ENCODE results near the gene RASA3.
"Not testable (repeated sequence)": the region's sequence is repeated elsewhere in the genome, so short reads cannot be mapped to it uniquely, and the experiment has no call there.

RASA3 gene

DNA sequence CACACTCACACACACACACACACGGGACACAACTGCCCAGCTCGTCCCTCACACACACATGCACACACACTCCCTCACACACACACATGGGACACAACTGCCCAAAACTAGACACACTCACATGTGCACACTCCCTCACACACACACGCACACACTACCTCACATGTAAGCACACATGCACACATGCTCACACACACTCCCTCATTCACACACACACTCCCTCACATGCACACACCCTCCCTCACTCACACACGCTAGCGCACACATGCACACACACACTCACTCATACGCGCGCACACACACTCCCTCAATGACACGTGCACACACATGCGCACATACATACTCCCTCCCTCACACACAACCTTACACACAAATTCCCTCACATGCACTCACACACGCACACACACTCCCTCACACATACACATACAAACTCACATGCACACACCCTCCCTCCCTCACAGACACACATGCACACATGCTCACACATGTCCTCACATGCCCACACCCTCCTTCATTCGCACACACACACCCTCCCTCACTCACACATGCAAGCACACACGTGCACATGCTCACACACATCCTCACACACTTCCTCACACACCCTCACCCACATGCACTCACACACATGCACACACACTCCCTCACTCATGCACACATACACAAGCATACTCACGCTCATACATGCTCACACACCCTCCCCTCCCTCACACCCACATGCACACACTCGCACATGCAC, 9.0 kb upstream of the RASA3 start:
- no peaks in the 10 kb centered on the region for H3K9me3 Mint-ChIP-seq
- no peak for DNase-seq
- H3K27me3 Mint-ChIP-seq: no peaks in the 10 kb centered on the region
- CTCF ChIA-PET: interaction anchor here (2.0 kb wide), 1 partner anchor 31 kb away, joined by 8 read pairs; no protein-coding TSS in a partner anchor
- H3K4me3 Mint-ChIP-seq: no peak overlapping the region
- H3K36me3 Mint-ChIP-seq: peaks cover 12% of the 10 kb centered on the region
- peaks cover 11% of the 10 kb centered on the region for H3K4me1 Mint-ChIP-seq
- H3K27ac Mint-ChIP-seq: no peak overlapping the region

DNA sequence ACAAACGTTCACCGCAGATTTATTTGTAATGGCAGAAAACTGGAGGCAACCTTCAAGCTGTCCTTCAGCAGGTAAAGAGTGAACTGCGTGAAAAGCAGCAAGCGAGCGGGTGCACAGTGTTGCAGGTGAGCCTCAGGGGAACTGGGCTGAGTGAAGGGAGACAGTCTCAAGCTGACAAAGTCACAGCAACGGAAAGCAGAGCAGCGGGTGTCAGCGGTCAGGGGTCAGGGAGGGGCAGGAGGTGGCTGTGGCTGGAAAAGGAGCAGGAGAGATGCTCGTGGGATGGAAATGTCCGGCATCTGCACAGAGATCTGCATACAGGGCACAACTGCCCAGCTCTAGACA, 8.5 kb upstream of the RASA3 start:
- Mint-ChIP-seq H3K4me3 (no peak overlapping the region), H3K36me3 (peaks cover 8% of the 10 kb centered on the region), H3K27me3 (peaks cover 3% of the 10 kb centered on the region), H3K27ac (no peak overlapping the region), H3K9me3 (no peaks in the 10 kb centered on the region), H3K4me1 (peaks cover 13% of the 10 kb centered on the region)
- CTCF ChIA-PET: interaction anchor here (1.3 kb wide), 1 partner anchor 85 kb away, joined by 4 read pairs; no protein-coding TSS in a partner anchor
- peak; percentile 71 for DNase-seq

DNA sequence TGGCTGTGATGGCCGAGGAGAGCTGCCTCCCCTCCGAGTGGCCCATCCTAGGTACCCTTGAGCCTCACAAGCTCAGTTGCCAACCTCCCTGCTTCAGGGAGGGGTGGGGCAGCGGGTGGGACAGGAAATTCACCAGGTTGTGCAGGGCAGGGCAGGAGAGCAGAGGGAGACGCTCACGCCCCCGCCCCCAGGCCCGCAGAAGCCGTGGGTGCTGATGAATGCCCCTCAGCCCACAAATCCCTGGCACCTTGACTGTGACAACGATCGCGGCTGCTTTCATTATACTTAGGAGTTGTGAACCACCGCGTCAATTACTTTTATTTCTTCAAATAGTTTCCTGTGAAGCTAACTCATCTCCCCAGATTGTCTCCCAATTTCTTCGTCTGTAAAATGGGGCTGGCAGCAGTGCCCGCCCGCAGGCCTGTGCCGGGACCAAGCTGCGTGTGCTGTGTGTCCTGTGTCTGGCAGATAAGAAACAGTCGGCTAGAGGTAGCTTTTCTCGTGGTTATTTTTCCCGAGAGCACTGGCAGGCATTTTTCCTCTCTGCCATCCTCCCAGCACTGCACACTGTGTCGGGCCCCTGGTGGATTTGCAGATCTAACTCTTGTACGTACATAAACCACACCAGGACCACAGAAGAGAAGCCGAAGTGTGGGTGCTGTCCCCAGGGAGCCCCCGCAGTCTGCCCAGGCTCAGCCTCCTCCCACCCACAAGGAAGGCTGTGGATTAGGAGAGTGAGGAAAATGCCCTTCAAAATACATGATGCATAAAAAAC, 7.9 kb upstream of the RASA3 start:
- peak; percentile 66 for DNase-seq
- peaks cover 14% of the 10 kb centered on the region for H3K4me1 Mint-ChIP-seq
- H3K9me3 Mint-ChIP-seq: no peaks in the 10 kb centered on the region
- CTCF ChIA-PET: interaction anchor here (1.3 kb wide), 1 partner anchor 86 kb away, joined by 4 read pairs; no protein-coding TSS in a partner anchor
- H3K27me3 Mint-ChIP-seq: peaks cover 8% of the 10 kb centered on the region
- no peak overlapping the region for H3K27ac Mint-ChIP-seq
- peaks cover 8% of the 10 kb centered on the region for H3K36me3 Mint-ChIP-seq
- H3K4me3 Mint-ChIP-seq: no peak overlapping the region

DNA sequence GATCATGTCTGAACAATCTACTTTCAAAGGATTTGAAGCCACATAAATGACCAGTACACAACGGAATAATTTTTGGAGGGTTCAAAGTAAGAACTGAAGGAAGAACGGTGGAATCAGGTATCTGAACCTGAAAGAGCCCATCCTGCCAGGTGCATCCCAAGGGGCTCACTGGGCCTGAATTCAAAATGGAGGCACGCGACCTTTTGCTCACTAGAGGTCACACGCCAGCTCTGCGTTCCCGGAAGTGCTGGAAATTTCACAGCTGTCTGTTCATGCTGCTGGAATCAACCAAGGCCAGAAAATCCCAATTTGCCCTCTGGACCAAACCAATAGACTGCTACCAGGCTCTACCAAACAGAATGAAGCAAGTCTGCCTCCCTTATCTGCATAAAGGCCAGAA, 4.2 kb upstream of the RASA3 start:
- no peak for DNase-seq
- Mint-ChIP-seq H3K4me1 (peaks cover 33% of the 10 kb centered on the region), H3K27ac (no peak overlapping the region), H3K9me3 (no peaks in the 10 kb centered on the region), H3K36me3 (peaks cover 10% of the 10 kb centered on the region), H3K27me3 (peaks cover 17% of the 10 kb centered on the region), H3K4me3 (no peak overlapping the region)
- CTCF ChIA-PET: interaction anchor here (1.9 kb wide), 1 partner anchor 26 kb away, joined by 4 read pairs; no protein-coding TSS in a partner anchor

DNA sequence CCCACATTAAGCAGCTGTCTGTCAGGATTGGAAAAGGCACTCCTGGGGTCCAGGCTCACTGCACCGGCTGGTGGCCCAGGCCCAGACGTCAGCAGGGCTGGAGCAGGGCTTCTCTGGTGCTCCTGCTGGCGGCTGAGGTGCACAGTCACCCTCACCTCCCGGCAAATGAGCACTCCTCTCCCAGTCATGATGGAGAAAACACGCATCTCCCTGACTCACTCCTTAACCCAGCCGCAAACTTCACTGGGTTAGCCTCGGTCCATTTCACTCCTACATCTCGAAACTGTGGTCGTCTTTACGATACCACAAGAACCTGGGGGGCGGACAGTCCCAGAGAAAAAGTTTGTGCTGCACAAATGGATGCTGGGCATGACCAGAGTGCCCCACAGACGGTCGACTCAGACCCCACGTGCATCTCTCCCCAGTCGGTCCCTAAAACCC, 3.3 kb upstream of the RASA3 start:
- DNase-seq: no peak
- Mint-ChIP-seq H3K36me3 (peaks cover 19% of the 10 kb centered on the region), H3K4me3 (no peak overlapping the region), H3K27me3 (peaks cover 22% of the 10 kb centered on the region), H3K9me3 (no peaks in the 10 kb centered on the region), H3K27ac (peak overlapping the region; percentile 58), H3K4me1 (peaks cover 39% of the 10 kb centered on the region)
- CTCF ChIA-PET: interaction anchor here (0.9 to 1.9 kb wide), 2 partner anchors 10 to 26 kb away, joined by 4 read pairs; no protein-coding TSS in a partner anchor

GRCh38 chr13:114134944-114135610, 2.7 kb upstream of the RASA3 start:
- no peaks in the 10 kb centered on the region for H3K9me3 Mint-ChIP-seq
- peak overlapping the region; percentile 71 for H3K27ac Mint-ChIP-seq
- H3K4me3 Mint-ChIP-seq: no peak overlapping the region
- CTCF ChIA-PET: interaction anchor here (0.9 to 1.9 kb wide), 3 partner anchors 10 to 27 kb away, joined by 4 to 6 read pairs (median 4); no protein-coding TSS in a partner anchor
- H3K27me3 Mint-ChIP-seq: peaks cover 22% of the 10 kb centered on the region
- peaks cover 22% of the 10 kb centered on the region for H3K36me3 Mint-ChIP-seq
- peaks cover 40% of the 10 kb centered on the region for H3K4me1 Mint-ChIP-seq
- no peak for DNase-seq

- Mint-ChIP-seq H3K9me3 (no peaks in the 10 kb centered on the region), H3K36me3 (peaks cover 28% of the 10 kb centered on the region), H3K4me1 (peaks cover 48% of the 10 kb centered on the region), H3K27ac (peak overlapping the region; percentile 71), H3K27me3 (peaks cover 22% of the 10 kb centered on the region), H3K4me3 (peak overlapping the region; percentile 66)
- CTCF ChIA-PET: interaction anchor here (0.9 to 1.9 kb wide), 2 partner anchors 23 to 28 kb away, joined by 4 to 6 read pairs; no protein-coding TSS in a partner anchor
- peak; percentile 62 for DNase-seq
Measured at GRCh38 chr13:114134111-114134943, 1.9 kb upstream of the RASA3 start.

- Mint-ChIP-seq H3K4me3 (peak overlapping the region; percentile 66), H3K27me3 (peaks cover 22% of the 10 kb centered on the region), H3K4me1 (peaks cover 55% of the 10 kb centered on the region), H3K27ac (peak overlapping the region; percentile 67), H3K36me3 (peaks cover 34% of the 10 kb centered on the region)
- CTCF ChIA-PET, DNase-seq, H3K9me3 Mint-ChIP-seq: not testable (repeated sequence)
Measured at GRCh38 chr13:114133552-114133951, 1.1 kb upstream of the RASA3 start.

DNA sequence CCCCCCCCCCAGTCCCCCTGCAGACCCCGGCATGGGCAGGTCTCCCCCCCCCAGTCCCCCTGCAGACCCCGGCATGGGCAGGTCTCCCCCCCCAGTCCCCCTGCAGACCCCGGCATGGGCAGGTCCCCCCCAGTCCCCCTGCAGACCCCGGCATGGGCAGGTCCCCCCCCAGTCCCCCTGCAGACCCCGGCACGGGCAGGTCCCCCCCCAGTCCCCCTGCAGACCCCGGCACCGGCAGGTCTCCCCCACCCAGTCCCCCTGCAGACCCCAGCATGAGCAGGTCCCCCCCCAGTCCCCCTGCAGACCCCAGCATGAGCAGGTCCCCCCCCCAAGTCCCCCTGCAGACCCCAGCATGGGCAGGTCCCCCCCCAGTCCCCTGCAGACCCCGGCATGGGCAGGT, 703 bp upstream of the RASA3 start:
- Mint-ChIP-seq H3K4me1 (peaks cover 60% of the 10 kb centered on the region), H3K36me3 (peaks cover 38% of the 10 kb centered on the region), H3K27me3 (peaks cover 22% of the 10 kb centered on the region)
- CTCF ChIA-PET, H3K27ac Mint-ChIP-seq, DNase-seq, H3K9me3 Mint-ChIP-seq, H3K4me3 Mint-ChIP-seq: not testable (repeated sequence)

- H3K27me3 Mint-ChIP-seq: peaks cover 22% of the 10 kb centered on the region
- H3K9me3 Mint-ChIP-seq: peaks cover 6% of the 10 kb centered on the region
- H3K36me3 Mint-ChIP-seq: peaks cover 47% of the 10 kb centered on the region
- CTCF ChIA-PET: interaction anchor here (1.1 kb wide), 1 partner anchor 16 kb away, joined by 5 read pairs; no protein-coding TSS in a partner anchor
- peak overlapping the region; percentile 97 for H3K27ac Mint-ChIP-seq
- H3K4me1 Mint-ChIP-seq: peaks cover 65% of the 10 kb centered on the region
- peak; percentile 58 for DNase-seq
- peak overlapping the region; percentile 99 for H3K4me3 Mint-ChIP-seq
Measured at GRCh38 chr13:114131583-114132418, 622 bp downstream of the RASA3 start.

DNA sequence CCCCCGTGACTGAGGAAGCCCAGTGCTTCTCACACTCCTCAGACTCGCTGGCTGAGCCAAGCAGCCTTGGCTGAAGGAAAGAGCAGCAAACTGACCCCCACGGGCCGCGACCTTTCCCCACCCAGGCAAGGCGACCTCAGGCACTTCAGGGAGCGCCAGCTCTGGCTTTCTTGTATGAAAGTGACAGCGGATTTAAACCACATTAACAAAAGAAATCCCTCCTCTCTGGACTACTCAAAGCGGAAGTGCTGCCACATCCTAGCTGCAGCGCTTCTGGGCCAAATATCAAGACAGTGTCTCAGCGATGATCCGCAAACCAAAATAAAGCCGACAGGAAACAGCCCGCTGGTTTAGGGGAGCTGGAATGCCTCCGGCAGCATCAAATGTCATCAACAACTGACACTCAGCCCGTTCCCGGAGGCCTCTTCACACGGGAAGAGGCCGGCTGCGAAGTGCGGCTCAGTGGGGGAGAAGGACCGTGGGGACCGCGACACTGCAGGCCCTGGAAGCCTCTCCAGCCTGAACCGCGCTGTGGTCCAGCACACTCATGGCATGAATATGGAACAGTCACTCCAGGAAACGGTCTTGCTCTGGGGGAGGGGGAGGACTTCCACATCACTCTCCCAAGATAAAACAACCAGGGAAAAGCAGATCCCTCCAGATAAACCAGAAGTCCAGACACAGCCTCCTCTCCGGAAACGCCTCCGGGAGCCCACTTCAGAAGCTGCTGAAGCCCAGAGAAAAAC, 1.4 kb downstream of the RASA3 start:
- H3K27ac Mint-ChIP-seq: peak overlapping the region; percentile 97
- peaks cover 20% of the 10 kb centered on the region for H3K27me3 Mint-ChIP-seq
- peaks cover 12% of the 10 kb centered on the region for H3K9me3 Mint-ChIP-seq
- peaks cover 53% of the 10 kb centered on the region for H3K36me3 Mint-ChIP-seq
- peak overlapping the region; percentile 99 for H3K4me3 Mint-ChIP-seq
- peaks cover 68% of the 10 kb centered on the region for H3K4me1 Mint-ChIP-seq
- DNase-seq: peak; percentile 83
- CTCF ChIA-PET: interaction anchor here (1.1 kb wide), 1 partner anchor 17 kb away, joined by 5 read pairs; no protein-coding TSS in a partner anchor

All from activated naive CD4-positive, alpha-beta T cell treated with anti-CD3 and anti-CD28 coated beads, Interleukin-2, amount 10 ng/mL, durations not matched to agents 7 days and 5 days (primary cell).